Measurements from ENCODE around the gene CTNNA3.

The CTNNA3 gene

GRCh38 chr10:66795866-66796265 lies 900.1 kb downstream of the CTNNA3 start:
- no peak for DNase-seq

GRCh38 chr10:66792441-66792840 lies 903.6 kb downstream of the CTNNA3 start:
- DNase-seq = no peak

GRCh38 chr10:66788178-66788987 lies 907.6 kb downstream of the CTNNA3 start:
- DNase-seq = no peak

GRCh38 chr10:66786709-66787108 lies 909.3 kb downstream of the CTNNA3 start:
- DNase-seq = no peak

- no peak for DNase-seq
Observed at GRCh38 chr10:66784770-66785169, 911.2 kb downstream of the CTNNA3 start.

- no peak for DNase-seq
Observed at GRCh38 chr10:66783316-66783715, 912.7 kb downstream of the CTNNA3 start.

- DNase-seq = no peak
Observed at GRCh38 chr10:66782776-66783175, 913.2 kb downstream of the CTNNA3 start.

- no peak for DNase-seq
Observed at GRCh38 chr10:66782144-66782543, 913.9 kb downstream of the CTNNA3 start.

- DNase-seq = no peak
Observed at GRCh38 chr10:66780796-66781195, 915.2 kb downstream of the CTNNA3 start.

GRCh38 chr10:66778351-66778750 lies 917.6 kb downstream of the CTNNA3 start:
- no peak for DNase-seq

- no peak for DNase-seq
Observed at GRCh38 chr10:66777665-66778064, 918.3 kb downstream of the CTNNA3 start.

- DNase-seq = no peak
Observed at GRCh38 chr10:66773472-66773817, 922.5 kb downstream of the CTNNA3 start.

GRCh38 chr10:66772548-66773471 lies 923.2 kb downstream of the CTNNA3 start:
- DNase-seq = no peak

- DNase-seq = no peak
Observed at GRCh38 chr10:66767707-66768106, 928.3 kb downstream of the CTNNA3 start.

- DNase-seq = no peak
Observed at GRCh38 chr10:66762218-66762729, 933.7 kb downstream of the CTNNA3 start.

- DNase-seq = no peak
Observed at GRCh38 chr10:66760941-66761340, 935.1 kb downstream of the CTNNA3 start.

- DNase-seq = no peak
Observed at GRCh38 chr10:66755474-66755873, 940.5 kb downstream of the CTNNA3 start.

- DNase-seq = no peak
Observed at GRCh38 chr10:66752714-66753113, 943.3 kb downstream of the CTNNA3 start.

- no peak for DNase-seq
Observed at GRCh38 chr10:66748217-66748616, 947.8 kb downstream of the CTNNA3 start.

- DNase-seq = no peak
Observed at GRCh38 chr10:66747451-66747850, 948.5 kb downstream of the CTNNA3 start.

- no peak for DNase-seq
Observed at GRCh38 chr10:66746711-66747110, 949.3 kb downstream of the CTNNA3 start.

GRCh38 chr10:66746246-66746645 lies 949.7 kb downstream of the CTNNA3 start:
- DNase-seq = no peak

GRCh38 chr10:66744915-66745314 lies 951.1 kb downstream of the CTNNA3 start:
- DNase-seq = no peak

- no peak for DNase-seq
Observed at GRCh38 chr10:66737241-66737640, 958.8 kb downstream of the CTNNA3 start.
